Panc1 (cell line): ENCODE results near the gene PARP16. TPM values are rescaled to one million over a fixed set of nuclear protein-coding genes. Genes with fewer than 3 reads are reported as not detected.

ENCODE experiments used
- ATAC-seq: fragments of 200-7000 bp; cut with Tn5 transposase; 2 replicates; pipeline ENCODE4 v1.9.1; 2020; ENCODE audit warnings: mild to moderate bottlenecking, moderate library complexity
- BruUV-seq: library from RNA; stranded (reverse); fragments of 400-500 nt; replicated peaks from 2 replicates; lab custom pipeline; 2021; lab: Mats Ljungman, UMichigan
- CTCF ChIA-PET: fragments of 300-600 bp; sonication (Branson Sonifier 250); formaldehyde crosslinking; loops from one replicate; lab custom pipeline; 2022; ENCODE audit warnings: antibody characterized with exemption; lab: Charles Lee
- POLR2A ChIA-PET: fragments of 300-600 bp; sonication (Branson Sonifier 250); formaldehyde crosslinking; loops from one replicate; lab custom pipeline; 2022; ENCODE audit warnings: antibody characterized with exemption; lab: Charles Lee
- DNase-seq: peaks from one replicate; pipeline ENCODE4 v3.0.0-alpha.2; 2010; ENCODE audit warnings: low read depth, low spot score
- H3K27ac ChIP-seq: 2 replicates; pipeline ENCODE4 v1.5.1; 2011; ENCODE audit warnings: mild to moderate bottlenecking, low read length, inconsistent platforms
- H3K27me3 ChIP-seq: fragments of 200-500 bp; sonication (Bioruptor generic); 2 replicates; pipeline ENCODE4 v1.6.0; 2014; ENCODE audit warnings: low read length, inconsistent platforms; ENCODE audit not compliant: control insufficient read depth, insufficient read depth
- H3K36me3 ChIP-seq: fragments of 200-500 bp; sonication (Bioruptor generic); 2 replicates; pipeline ENCODE4 v1.5.1; 2014; ENCODE audit warnings: inconsistent platforms, mild to moderate bottlenecking, low read length, moderate library complexity; ENCODE audit not compliant: control insufficient read depth, insufficient read depth
- H3K4me1 ChIP-seq: 2 replicates; pipeline ENCODE4 v1.5.1; 2011; ENCODE audit warnings: inconsistent platforms, mild to moderate bottlenecking, low read length, moderate library complexity; ENCODE audit not compliant: control insufficient read depth, insufficient read depth
- H3K4me3 ChIP-seq, 2 experiments: 2 replicates each; pipeline ENCODE4 v1.5.1; 2011 to 2012; ENCODE audit warnings: low read depth in 2 of 2, low read length in 2 of 2, mild to moderate bottlenecking in 2 of 2, inconsistent platforms in 1 of 2, moderate library complexity in 1 of 2
- H3K9me3 ChIP-seq: fragments of 200-500 bp; sonication (Bioruptor generic); 2 replicates; pipeline ENCODE4 v1.5.1; 2014; ENCODE audit warnings: low read depth, mild to moderate bottlenecking, inconsistent platforms, low read length, moderate library complexity; ENCODE audit not compliant: control insufficient read depth, insufficient read depth
- CTCF ChIP-seq: fragments of 450-650 bp; IDR thresholded peaks from 2 replicates; pipeline ENCODE4 v1.5.1; 2017; ENCODE audit warnings: mild to moderate bottlenecking
- POLR2AphosphoS5 ChIP-seq: IDR thresholded peaks from 2 replicates; pipeline ENCODE4 v1.6.1; 2012; ENCODE audit warnings: mild to moderate bottlenecking, low read depth, low read length, moderate library complexity
- REST ChIP-seq, 2 experiments: IDR thresholded peaks; 2 replicates each; pipeline ENCODE4 v1.6.1; 2011 to 2012; ENCODE audit warnings: low read depth in 2 of 2, control low read depth in 1 of 2, low read length in 1 of 2, mild to moderate bottlenecking in 1 of 2, moderate library complexity in 1 of 2; ENCODE audit not compliant: insufficient read depth in 1 of 2
- SIN3A ChIP-seq: IDR thresholded peaks from 2 replicates; pipeline ENCODE4 v1.6.1; 2012; ENCODE audit warnings: low read depth, mild to moderate bottlenecking, low read length, moderate library complexity, borderline replicate concordance; ENCODE audit not compliant: insufficient read depth
- TCF7L2 ChIP-seq: IDR thresholded peaks from 2 replicates; pipeline ENCODE4 v1.6.1; 2011; ENCODE audit warnings: mild to moderate bottlenecking, low read depth, low read length, inconsistent platforms
- in situ Hi-C: cut with HindIII; loops from 2 replicates; pipeline ENCODE4 v1.10.0; 2016; ENCODE audit warnings: low sequenced_read_pairs, low pct_unique_long_range_greater_than_20kb
- intact Hi-C: fragments of 100-400 bp; cut with micrococcal nuclease; formaldehyde crosslinking; loops from one replicate; pipeline ENCODE4 v1.10.0; 2022; ENCODE audit not compliant: unreplicated experiment
- total RNA-seq: library from RNA; stranded (reverse); gene quantifications from one replicate; pipeline ENCODE4 v1.2.1, GENCODE V29; 2021; ENCODE audit not compliant: unreplicated experiment

Gene PARP16
- total RNA-seq, 1 experiment from 2014 or later = 15.4 TPM

DNA sequence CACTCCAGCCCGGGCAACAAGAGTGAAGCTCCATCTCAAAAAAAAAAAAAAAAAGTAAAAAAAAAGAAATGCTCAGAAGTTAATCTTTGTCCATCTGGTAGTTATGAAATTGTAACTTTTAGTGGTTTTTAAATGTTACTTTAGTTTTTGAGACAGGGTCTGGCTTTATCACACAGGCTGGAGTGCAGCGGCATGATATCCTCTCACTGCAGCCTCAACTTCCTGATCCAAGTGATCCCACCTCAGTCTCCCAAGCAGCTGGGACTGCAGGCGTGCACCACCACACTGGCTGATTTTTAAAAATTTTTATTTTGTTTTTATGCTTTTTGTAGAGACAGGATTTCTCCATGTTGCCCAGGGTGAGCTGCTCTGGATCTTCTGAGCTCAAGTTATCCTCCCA lies 19.1 kb upstream of the PARP16 start:
- DNase-seq = no peak
- Histone ChIP-seq H3K4me1 (peaks cover 16% of the 10 kb centered on the region), H3K4me3 (no peak overlapping the region), H3K27ac (no peak overlapping the region), H3K36me3 (no peaks in the 10 kb centered on the region), H3K27me3 (no peaks in the 10 kb centered on the region), H3K9me3 (no peaks in the 10 kb centered on the region)
- no peak for ATAC-seq
- ChIA-PET CTCF (interaction anchor here (0.6 to 0.9 kb wide), 4 partner anchors 78 to 108 kb away, joined by 3 to 5 read pairs (median 4); partner anchors contain the start of gene CILP), POLR2A (interaction anchor here (0.6 to 1.6 kb wide), 11 partner anchors 14 to 1022 kb away, joined by 3 to 13 read pairs (median 7); partner anchors contain the start of gene PARP16)
- intact Hi-C loops (loop anchor here (1.0 kb wide), 1 partner anchor 9 kb away; the partner anchor contains the start of gene RNU5A-1), in situ Hi-C loops (no loop called here)
- BruUV-seq = no TSS peak
- TF ChIP-seq TCF7L2 (no peak), CTCF (no peak), SIN3A (no peak), REST (IDR thresholded peaks at IDR 0.05; ENCODE audit: insufficient read depth in 1 of 2, low read depth in 2 of 2, low read length in 1 of 2) (no peak), POLR2AphosphoS5 (no peak)

DNA sequence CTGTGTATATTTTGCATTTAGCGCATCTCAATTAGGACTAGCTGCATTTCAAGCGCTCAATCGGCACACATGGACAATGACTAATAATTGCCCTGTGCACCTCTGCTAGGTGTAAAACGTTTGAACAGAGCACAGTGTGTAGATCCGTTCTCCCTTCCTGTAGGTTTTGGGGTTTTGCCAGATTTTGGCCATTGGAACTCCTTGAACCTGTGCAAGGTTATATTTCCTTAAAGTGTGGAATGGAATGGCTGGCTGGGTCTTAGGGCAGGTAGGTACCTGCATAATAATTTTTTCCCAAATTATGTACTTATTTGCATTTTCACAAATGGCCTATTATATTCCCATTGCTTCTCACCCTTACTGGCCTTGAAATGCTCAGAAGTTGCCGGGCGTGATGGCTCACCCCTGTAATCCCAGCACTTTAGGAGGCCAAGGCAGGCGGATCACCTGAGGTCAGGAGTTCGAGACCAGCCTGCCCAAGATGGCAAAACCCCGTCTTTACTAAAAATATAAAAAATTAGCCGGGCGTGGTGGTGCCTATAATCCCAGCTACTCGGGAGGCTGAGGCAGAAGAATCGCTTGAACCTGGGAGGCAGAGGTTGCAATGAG lies 18.6 kb upstream of the PARP16 start:
- BruUV-seq = no TSS peak
- ChIA-PET CTCF (interaction anchor here (0.6 to 0.9 kb wide), 5 partner anchors 10 to 108 kb away, joined by 3 to 5 read pairs (median 4); partner anchors contain the start of genes CILP and RNU5A-1), POLR2A (interaction anchor here (0.6 to 1.6 kb wide), 17 partner anchors 9 to 1022 kb away, joined by 3 to 14 read pairs (median 5); partner anchors contain the start of genes CLPX and PARP16)
- intact Hi-C loops = loop anchor here (1.0 kb wide), 1 partner anchor 9 kb away; the partner anchor contains the start of gene RNU5A-1
- ATAC-seq (peak; percentile 86), DNase-seq (no peak)
- H3K9me3 ChIP-seq = no peaks in the 10 kb centered on the region
- H3K4me3 ChIP-seq = no peak overlapping the region; a peak in 1 of 4 replicates
- no peak for TF ChIP-seq SIN3A
- H3K36me3 ChIP-seq = no peaks in the 10 kb centered on the region
- peaks cover 16% of the 10 kb centered on the region for H3K4me1 ChIP-seq
- H3K27ac ChIP-seq = peak overlapping the region; percentile 24; the same call in 1 of the 2 replicates
- in situ Hi-C loops = no loop called here
- no peaks in the 10 kb centered on the region for H3K27me3 ChIP-seq
